ENCODE data around the gene NOP53. TPM values are rescaled to one million over a fixed set of nuclear protein-coding genes. Genes with fewer than 3 reads are reported as not detected.
"Not testable (repeated sequence)": the region's sequence is repeated elsewhere in the genome, so short reads cannot be mapped to it uniquely, and the experiment has no call there.

NOP53 gene
- total and polyA plus RNA-seq, 8 donors: 130 to 557 (median 454) TPM

DNA sequence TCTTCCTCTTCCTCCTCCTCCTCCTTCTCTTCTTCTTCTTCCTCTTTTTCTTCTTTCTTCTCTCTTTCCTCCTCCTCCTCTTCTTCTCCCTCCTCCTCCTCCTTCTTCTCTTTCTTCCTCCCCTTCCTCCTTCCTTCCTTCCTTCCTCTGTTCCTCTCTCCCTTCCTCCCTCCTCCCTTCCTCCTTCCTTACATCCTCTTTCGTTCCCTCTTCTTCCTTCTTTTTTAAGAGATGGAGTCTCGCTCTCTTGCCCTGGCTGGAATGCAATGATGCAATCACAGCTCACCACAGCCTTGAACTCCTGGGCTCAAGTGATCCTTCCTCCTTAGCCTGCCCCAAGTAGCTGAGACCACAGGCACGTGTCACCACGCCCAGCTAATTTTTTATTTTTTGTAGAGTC, 18.9 kb upstream of the NOP53 start:
- Histone ChIP-seq H3K4me1 (peaks cover 36 to 75% of the 10 kb centered on the region in 2 donors), H3K27me3 (peaks cover 0 to 20% of the 10 kb centered on the region in 2 donors), H3K27ac (peak overlapping the region; percentile 55 to 73), H3K36me3 (peaks cover 0 to 20% of the 10 kb centered on the region in 2 donors), H3K9me3 (no peaks in the 10 kb centered on the region), H3K4me3 (no peak overlapping the region)
- ATAC-seq (no peak), DNase-seq (no peak)
- intact Hi-C loops (cut with DNase I): no loop called here
- TF ChIP-seq, protein P1, sequence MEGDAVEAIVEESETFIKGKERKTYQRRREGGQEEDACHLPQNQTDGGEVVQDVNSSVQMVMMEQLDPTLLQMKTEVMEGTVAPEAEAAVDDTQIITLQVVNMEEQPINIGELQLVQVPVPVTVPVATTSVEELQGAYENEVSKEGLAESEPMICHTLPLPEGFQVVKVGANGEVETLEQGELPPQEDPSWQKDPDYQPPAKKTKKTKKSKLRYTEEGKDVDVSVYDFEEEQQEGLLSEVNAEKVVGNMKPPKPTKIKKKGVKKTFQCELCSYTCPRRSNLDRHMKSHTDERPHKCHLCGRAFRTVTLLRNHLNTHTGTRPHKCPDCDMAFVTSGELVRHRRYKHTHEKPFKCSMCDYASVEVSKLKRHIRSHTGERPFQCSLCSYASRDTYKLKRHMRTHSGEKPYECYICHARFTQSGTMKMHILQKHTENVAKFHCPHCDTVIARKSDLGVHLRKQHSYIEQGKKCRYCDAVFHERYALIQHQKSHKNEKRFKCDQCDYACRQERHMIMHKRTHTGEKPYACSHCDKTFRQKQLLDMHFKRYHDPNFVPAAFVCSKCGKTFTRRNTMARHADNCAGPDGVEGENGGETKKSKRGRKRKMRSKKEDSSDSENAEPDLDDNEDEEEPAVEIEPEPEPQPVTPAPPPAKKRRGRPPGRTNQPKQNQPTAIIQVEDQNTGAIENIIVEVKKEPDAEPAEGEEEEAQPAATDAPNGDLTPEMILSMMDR (IDR thresholded peaks at IDR 0.05): no peak

DNA sequence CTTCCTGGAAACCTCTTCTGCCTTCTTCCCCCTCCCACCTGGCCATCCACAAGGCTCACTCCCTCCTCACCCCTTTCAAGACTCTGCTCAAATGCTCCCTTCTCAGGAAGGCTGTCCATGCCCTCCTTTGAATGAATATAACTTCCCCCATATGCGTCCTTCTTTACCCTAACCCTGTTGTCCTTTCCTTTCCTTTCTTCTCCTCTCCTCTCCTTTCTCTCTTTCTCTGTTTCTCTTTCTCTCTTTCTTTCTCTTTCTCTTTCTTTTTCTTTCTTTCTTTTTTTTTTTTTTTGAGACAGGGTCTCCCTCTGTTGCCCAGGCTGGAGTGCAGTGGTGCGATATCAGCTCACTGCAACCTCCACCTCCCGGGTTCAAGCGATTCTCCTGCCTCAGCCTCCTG, 17.1 kb upstream of the NOP53 start:
- peaks cover 28 to 69% of the 10 kb centered on the region in 2 donors for H3K4me1 ChIP-seq
- ATAC-seq; DNase-seq; intact Hi-C loops (cut with DNase I); H3K4me3 ChIP-seq; H3K9me3 ChIP-seq: not testable (repeated sequence)
- peaks cover 0 to 20% of the 10 kb centered on the region in 2 donors for H3K27me3 ChIP-seq
- peak overlapping the region; percentile 77 to 91 for H3K27ac ChIP-seq
- peaks cover 0 to 35% of the 10 kb centered on the region in 2 donors for H3K36me3 ChIP-seq

DNA sequence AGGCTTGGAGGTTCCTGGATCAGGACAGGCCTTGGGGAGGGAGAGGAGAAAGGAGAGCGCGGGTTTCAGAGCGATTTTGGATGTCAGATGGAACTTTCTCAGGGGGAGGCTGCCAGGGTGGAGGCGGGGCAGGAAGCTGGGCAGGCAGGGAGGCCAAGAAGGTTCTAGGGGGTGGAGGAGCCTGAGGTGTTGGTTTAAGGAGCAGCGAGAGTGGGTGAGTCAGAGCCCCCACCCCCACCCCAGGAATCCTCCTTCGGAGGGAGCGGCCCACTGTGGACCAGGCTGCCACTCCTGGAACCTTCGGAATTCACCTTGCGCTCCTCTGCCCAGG, 15.9 kb upstream of the NOP53 start:
- H3K9me3 ChIP-seq: no peaks in the 10 kb centered on the region
- DNase-seq (peak in 3 of 4 donors; percentile 70 to 85 (median 83)), ATAC-seq (peak; percentile 89)
- peaks cover 17 to 58% of the 10 kb centered on the region in 2 donors for H3K4me1 ChIP-seq
- H3K36me3 ChIP-seq: peaks cover 0 to 43% of the 10 kb centered on the region in 2 donors
- intact Hi-C loops (cut with DNase I): no loop called here
- peak overlapping the region; percentile 77 to 91 for H3K27ac ChIP-seq
- H3K27me3 ChIP-seq: peaks cover 0 to 20% of the 10 kb centered on the region in 2 donors
- TF ChIP-seq, protein P1 (IDR thresholded peaks at IDR 0.05): no peak
- H3K4me3 ChIP-seq: peak overlapping the region in 1 of 2 donors; percentile 30

DNA sequence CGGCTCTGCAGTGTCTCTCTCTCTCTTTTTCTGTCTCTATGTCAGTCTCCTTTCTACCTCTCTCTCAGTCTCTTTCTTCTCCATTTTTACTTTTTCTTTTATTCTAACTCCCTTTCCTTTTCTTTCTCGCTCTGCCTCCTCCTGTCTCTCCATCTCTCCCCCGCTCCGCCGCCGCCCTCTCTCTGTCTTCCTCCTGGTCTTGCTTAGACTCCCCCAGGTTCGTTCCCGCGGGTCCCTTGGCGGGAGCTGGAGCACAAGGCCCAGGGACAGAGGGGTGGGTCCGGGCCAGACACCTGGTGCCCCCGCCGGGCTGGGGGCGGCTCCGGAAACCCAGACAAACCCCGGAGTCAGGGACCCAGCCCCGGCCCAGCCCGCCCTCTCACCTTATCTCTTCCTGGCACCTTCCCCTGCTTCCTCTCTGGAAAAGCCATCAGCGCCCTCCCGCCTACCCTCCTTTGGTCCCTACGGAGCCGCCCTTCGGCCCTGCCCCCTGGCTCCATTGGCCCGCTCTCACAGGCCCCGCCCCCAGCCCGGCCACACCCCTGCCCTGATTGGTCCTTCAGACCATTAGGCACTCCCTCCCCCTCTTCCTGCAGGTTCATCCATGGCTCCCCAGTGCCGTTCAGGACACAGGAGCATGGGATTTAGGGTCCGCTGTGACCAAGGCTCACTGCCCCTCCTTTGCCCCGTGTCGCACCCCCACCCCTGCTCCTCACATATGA, 15.4 kb upstream of the NOP53 start:
- Histone ChIP-seq H3K4me3 (peak overlapping the region; percentile 2 to 30), H3K9me3 (no peaks in the 10 kb centered on the region), H3K4me1 (peaks cover 15 to 53% of the 10 kb centered on the region in 2 donors), H3K36me3 (peaks cover 0 to 43% of the 10 kb centered on the region in 2 donors), H3K27me3 (peaks cover 0 to 20% of the 10 kb centered on the region in 2 donors), H3K27ac (peak overlapping the region; percentile 77 to 91)
- intact Hi-C loops (cut with DNase I): no loop called here
- peak in 3 of 4 donors; percentile 68 to 90 (median 77) for DNase-seq
- TF ChIP-seq, protein P1 (IDR thresholded peaks at IDR 0.05): no peak
- ATAC-seq: peak; percentile 78

DNA sequence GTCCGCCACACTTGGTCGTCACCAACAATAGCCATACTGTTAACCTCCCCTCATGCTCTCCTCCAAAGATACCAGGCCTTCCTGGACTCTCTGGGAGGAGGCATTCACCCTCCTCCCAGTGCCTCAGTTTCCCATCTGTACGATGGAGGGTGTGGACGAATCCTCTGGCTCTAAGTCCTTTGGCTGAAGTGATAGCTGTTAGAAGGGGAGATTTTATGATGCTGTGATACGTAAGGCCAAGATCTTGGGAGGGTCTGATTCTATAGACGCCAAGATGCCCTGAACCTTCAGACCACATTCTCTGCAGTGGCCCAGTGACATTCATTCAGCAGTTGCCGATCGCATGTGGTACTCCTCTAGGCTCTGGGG, 14.8 kb upstream of the NOP53 start:
- peaks cover 15 to 48% of the 10 kb centered on the region in 2 donors for H3K4me1 ChIP-seq
- peak overlapping the region; percentile 77 to 91 for H3K27ac ChIP-seq
- peaks cover 0 to 43% of the 10 kb centered on the region in 2 donors for H3K36me3 ChIP-seq
- intact Hi-C loops (cut with DNase I): no loop called here
- H3K27me3 ChIP-seq: peaks cover 0 to 20% of the 10 kb centered on the region in 2 donors
- no peaks in the 10 kb centered on the region for H3K9me3 ChIP-seq
- ATAC-seq: no peak
- DNase-seq: no peak
- TF ChIP-seq, protein P1 (IDR thresholded peaks at IDR 0.05): no peak
- no peak overlapping the region for H3K4me3 ChIP-seq

All from left lung (tissue), 10 donors.